ENCODE measurements around the gene MST1. TPM values are rescaled to one million over a fixed set of nuclear protein-coding genes. Genes with fewer than 3 reads are reported as not detected.

Gene MST1
- total RNA-seq, 1 donor from 2014 or later, result 2.7 TPM

- Histone ChIP-seq H3K36me3 (no peaks in the 10 kb centered on the region), H2AFZ (replicated peaks) (no peak overlapping the region), H4K20me1 (ENCODE audit: low read depth) (no peaks in the 10 kb centered on the region), H3K9ac (no peak overlapping the region), H3K79me2 (ENCODE audit: low read depth) (no peaks in the 10 kb centered on the region), H3F3A (ENCODE audit: low read depth) (no peaks in the 10 kb centered on the region), H3K4me2 (no peak overlapping the region), H3K27ac (no peak overlapping the region), H3K4me1 (no peaks in the 10 kb centered on the region), H3K27me3 (no peaks in the 10 kb centered on the region), H3K4me3 (no peak overlapping the region), H3K9me3 (ENCODE audit: low read depth) (no peaks in the 10 kb centered on the region)
- H3K27ac Mint-ChIP-seq, result no peak overlapping the region
- no peak overlapping the region for H3K4me3 Mint-ChIP-seq
- peaks cover 2% of the 10 kb centered on the region for H3K27me3 Mint-ChIP-seq (ENCODE audit: insufficient read depth, low read depth)
- DNase-seq (ENCODE audit: low spot score), result no peak
- H3K4me1 Mint-ChIP-seq, result peaks cover 2% of the 10 kb centered on the region
- H3K36me3 Mint-ChIP-seq, result no peaks in the 10 kb centered on the region
- TF ChIP-seq EZH2 (IDR thresholded peaks at IDR 0.05) (no peak), CTCF (IDR thresholded peaks at IDR 0.05) (no peak), EZH2phosphoT487 (IDR thresholded peaks at IDR 0.05) (no peak)
- no peaks in the 10 kb centered on the region for H3K9me3 Mint-ChIP-seq
Observed at GRCh38 chr3:49658711-49659110, 30.6 kb downstream of the MST1 start.

- TF ChIP-seq EZH2 (IDR thresholded peaks at IDR 0.05) (no peak), CTCF (IDR thresholded peaks at IDR 0.05) (no peak), EZH2phosphoT487 (IDR thresholded peaks at IDR 0.05) (no peak)
- H3K27ac Mint-ChIP-seq, result no peak overlapping the region
- H3F3A ChIP-seq (ENCODE audit: low read depth), result no peaks in the 10 kb centered on the region
- no peak overlapping the region for H2AFZ ChIP-seq (replicated peaks)
- H3K9me3 Mint-ChIP-seq, result no peaks in the 10 kb centered on the region
- H3K4me1 Mint-ChIP-seq, result peaks cover 2% of the 10 kb centered on the region
- peaks cover 4% of the 10 kb centered on the region for H3K27me3 Mint-ChIP-seq (ENCODE audit: insufficient read depth, low read depth)
- H3K4me3 ChIP-seq, result no peak overlapping the region
- no peaks in the 10 kb centered on the region for H3K4me1 ChIP-seq
- no peak overlapping the region for H3K4me3 Mint-ChIP-seq
- H3K9ac ChIP-seq, result peak overlapping the region; percentile 27
- H3K27ac ChIP-seq, result no peak overlapping the region
- H3K36me3 Mint-ChIP-seq, result no peaks in the 10 kb centered on the region
- no peaks in the 10 kb centered on the region for H3K79me2 ChIP-seq (ENCODE audit: low read depth)
- DNase-seq (ENCODE audit: low spot score), result no peak
- no peaks in the 10 kb centered on the region for H4K20me1 ChIP-seq (ENCODE audit: low read depth)
- H3K4me2 ChIP-seq, result no peak overlapping the region
- H3K9me3 ChIP-seq (ENCODE audit: low read depth), result no peaks in the 10 kb centered on the region
- H3K36me3 ChIP-seq, result no peaks in the 10 kb centered on the region
- H3K27me3 ChIP-seq, result no peaks in the 10 kb centered on the region
Observed at GRCh38 chr3:49657208-49657915, 31.9 kb downstream of the MST1 start.

- Histone ChIP-seq H3K9me3 (ENCODE audit: low read depth) (no peaks in the 10 kb centered on the region), H3K36me3 (no peaks in the 10 kb centered on the region), H4K20me1 (ENCODE audit: low read depth) (no peaks in the 10 kb centered on the region), H3K9ac (peak overlapping the region; percentile 27), H3F3A (ENCODE audit: low read depth) (no peaks in the 10 kb centered on the region), H3K79me2 (ENCODE audit: low read depth) (no peaks in the 10 kb centered on the region), H3K27ac (no peak overlapping the region), H2AFZ (replicated peaks) (no peak overlapping the region), H3K27me3 (no peaks in the 10 kb centered on the region), H3K4me2 (no peak overlapping the region), H3K4me1 (no peaks in the 10 kb centered on the region), H3K4me3 (no peak overlapping the region)
- peak; percentile 17 for DNase-seq (ENCODE audit: low spot score)
- H3K4me3 Mint-ChIP-seq, result no peak overlapping the region
- H3K27ac Mint-ChIP-seq, result no peak overlapping the region
- H3K4me1 Mint-ChIP-seq, result no peaks in the 10 kb centered on the region
- no peaks in the 10 kb centered on the region for H3K9me3 Mint-ChIP-seq
- no peaks in the 10 kb centered on the region for H3K36me3 Mint-ChIP-seq
- no peak for TF ChIP-seq EZH2 (IDR thresholded peaks at IDR 0.05)
- TF ChIP-seq CTCF (IDR thresholded peaks at IDR 0.05), result peak; percentile 5
- TF ChIP-seq EZH2phosphoT487 (IDR thresholded peaks at IDR 0.05), result no peak
- peaks cover 4% of the 10 kb centered on the region for H3K27me3 Mint-ChIP-seq (ENCODE audit: insufficient read depth, low read depth)
Observed at GRCh38 chr3:49656541-49657112, 32.6 kb downstream of the MST1 start.
